HFFc6 (cell line): ENCODE measurements around the gene RCE1. TPM values are rescaled to one million over a fixed set of nuclear protein-coding genes. Genes with fewer than 3 reads are reported as not detected.

Source experiments
- DNase-seq: peaks from one replicate; pipeline ENCODE4 v3.0.0-alpha.2; 2018
- H3K27ac Mint-ChIP-seq: 2 replicates; pipeline ENCODE4 v1.8.0; 2020; ENCODE audit warnings: mild to moderate bottlenecking, mixed read lengths
- H3K27me3 Mint-ChIP-seq: 2 replicates; pipeline ENCODE4 v1.8.0; 2021; ENCODE audit warnings: mild to moderate bottlenecking, moderate library complexity, mixed read lengths; ENCODE audit not compliant: insufficient read depth
- H3K36me3 Mint-ChIP-seq: 2 replicates; pipeline ENCODE4 v1.8.0; 2021; ENCODE audit warnings: low read depth, mixed read lengths
- H3K4me1 Mint-ChIP-seq: 2 replicates; pipeline ENCODE4 v1.8.0; 2020; ENCODE audit warnings: low read depth, mixed read lengths
- H3K4me3 Mint-ChIP-seq: 2 replicates; pipeline ENCODE4 v1.8.0; 2020; ENCODE audit warnings: mild to moderate bottlenecking, moderate library complexity, mixed read lengths
- H3K9me3 Mint-ChIP-seq: 2 replicates; pipeline ENCODE4 v1.8.0; 2020; ENCODE audit warnings: mild to moderate bottlenecking, mixed read lengths
- total RNA-seq, 6 experiments: library from RNA; stranded (reverse); fragmentation: NEBNext Ultra II Directional; extraction: Animal tissue kit (Norgen Biotek cat#: 25700); gene quantifications; 2 replicates in 1 of 6; 3 replicates in 5 of 6; pipeline ENCODE4 v1.2.3, GENCODE V29; 2021
- TF ChIP-seq, protein P1 (sequence below): fragments of 200-600 bp; sonication (generic); IDR thresholded peaks from 2 replicates; pipeline ENCODE4 v1.5.0; 2021; ENCODE audit warnings: antibody characterized with exemption, mild to moderate bottlenecking

RCE1 gene
- total RNA-seq, 6 experiments from 2014 or later, result 13.7 to 18.5 (median 16.3) TPM

DNA sequence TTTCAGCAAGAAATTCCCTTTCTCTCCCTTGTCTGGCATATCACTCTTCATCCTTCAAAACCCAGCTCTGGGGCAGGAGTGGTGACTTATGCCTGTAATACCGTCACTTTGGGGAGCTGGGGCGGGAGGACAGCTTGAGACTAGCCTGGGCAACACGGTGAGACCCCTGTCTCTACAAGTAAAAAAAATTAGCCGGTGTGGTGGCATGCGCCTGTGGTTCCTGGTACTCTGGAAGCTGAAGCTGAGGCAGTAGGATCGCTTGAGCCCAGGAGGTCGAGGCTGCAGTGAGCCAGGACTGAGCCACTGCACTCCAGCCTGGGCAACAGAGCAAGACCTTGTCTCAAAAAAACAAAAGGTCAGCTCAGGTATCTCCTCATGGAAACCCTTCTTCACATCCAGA, 1.4 kb upstream of the RCE1 start:
- Mint-ChIP-seq H3K36me3 (peaks cover 24% of the 10 kb centered on the region), H3K27me3 (no peaks in the 10 kb centered on the region; the same call in none of the 2 replicates), H3K9me3 (no peaks in the 10 kb centered on the region), H3K4me1 (peaks cover 48% of the 10 kb centered on the region), H3K4me3 (peak overlapping the region; percentile 94), H3K27ac (peak overlapping the region; percentile 78)
- no peak for DNase-seq
- TF ChIP-seq, protein P1, sequence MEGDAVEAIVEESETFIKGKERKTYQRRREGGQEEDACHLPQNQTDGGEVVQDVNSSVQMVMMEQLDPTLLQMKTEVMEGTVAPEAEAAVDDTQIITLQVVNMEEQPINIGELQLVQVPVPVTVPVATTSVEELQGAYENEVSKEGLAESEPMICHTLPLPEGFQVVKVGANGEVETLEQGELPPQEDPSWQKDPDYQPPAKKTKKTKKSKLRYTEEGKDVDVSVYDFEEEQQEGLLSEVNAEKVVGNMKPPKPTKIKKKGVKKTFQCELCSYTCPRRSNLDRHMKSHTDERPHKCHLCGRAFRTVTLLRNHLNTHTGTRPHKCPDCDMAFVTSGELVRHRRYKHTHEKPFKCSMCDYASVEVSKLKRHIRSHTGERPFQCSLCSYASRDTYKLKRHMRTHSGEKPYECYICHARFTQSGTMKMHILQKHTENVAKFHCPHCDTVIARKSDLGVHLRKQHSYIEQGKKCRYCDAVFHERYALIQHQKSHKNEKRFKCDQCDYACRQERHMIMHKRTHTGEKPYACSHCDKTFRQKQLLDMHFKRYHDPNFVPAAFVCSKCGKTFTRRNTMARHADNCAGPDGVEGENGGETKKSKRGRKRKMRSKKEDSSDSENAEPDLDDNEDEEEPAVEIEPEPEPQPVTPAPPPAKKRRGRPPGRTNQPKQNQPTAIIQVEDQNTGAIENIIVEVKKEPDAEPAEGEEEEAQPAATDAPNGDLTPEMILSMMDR, result no peak

DNA sequence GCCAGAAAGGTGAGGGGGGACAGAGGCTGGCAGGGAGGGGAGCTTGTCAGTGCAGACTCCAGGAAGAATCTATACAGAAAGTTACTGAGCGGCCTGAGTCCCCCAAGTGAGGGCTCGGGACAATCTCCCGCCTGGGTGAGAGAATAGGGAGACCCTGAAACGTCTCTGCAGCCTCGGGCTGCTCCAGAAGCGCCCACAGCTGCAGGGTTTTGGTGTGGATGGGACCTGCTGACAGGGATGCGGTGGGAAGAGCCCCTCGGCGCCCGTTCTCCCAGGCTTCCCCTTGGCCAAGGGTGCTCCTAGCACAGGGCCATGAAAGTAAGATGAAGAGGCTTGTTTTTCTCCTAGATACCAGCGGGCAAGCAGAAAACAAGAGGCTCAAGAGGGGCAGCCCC, 743 bp upstream of the RCE1 start:
- H3K36me3 Mint-ChIP-seq, result peaks cover 24% of the 10 kb centered on the region
- peaks cover 49% of the 10 kb centered on the region for H3K4me1 Mint-ChIP-seq
- H3K27ac Mint-ChIP-seq, result peak overlapping the region; percentile 78
- no peak for DNase-seq
- H3K27me3 Mint-ChIP-seq, result no peaks in the 10 kb centered on the region; the same call in none of the 2 replicates
- TF ChIP-seq, protein P1, result no peak
- H3K9me3 Mint-ChIP-seq, result no peaks in the 10 kb centered on the region
- peak overlapping the region; percentile 94 for H3K4me3 Mint-ChIP-seq

DNA sequence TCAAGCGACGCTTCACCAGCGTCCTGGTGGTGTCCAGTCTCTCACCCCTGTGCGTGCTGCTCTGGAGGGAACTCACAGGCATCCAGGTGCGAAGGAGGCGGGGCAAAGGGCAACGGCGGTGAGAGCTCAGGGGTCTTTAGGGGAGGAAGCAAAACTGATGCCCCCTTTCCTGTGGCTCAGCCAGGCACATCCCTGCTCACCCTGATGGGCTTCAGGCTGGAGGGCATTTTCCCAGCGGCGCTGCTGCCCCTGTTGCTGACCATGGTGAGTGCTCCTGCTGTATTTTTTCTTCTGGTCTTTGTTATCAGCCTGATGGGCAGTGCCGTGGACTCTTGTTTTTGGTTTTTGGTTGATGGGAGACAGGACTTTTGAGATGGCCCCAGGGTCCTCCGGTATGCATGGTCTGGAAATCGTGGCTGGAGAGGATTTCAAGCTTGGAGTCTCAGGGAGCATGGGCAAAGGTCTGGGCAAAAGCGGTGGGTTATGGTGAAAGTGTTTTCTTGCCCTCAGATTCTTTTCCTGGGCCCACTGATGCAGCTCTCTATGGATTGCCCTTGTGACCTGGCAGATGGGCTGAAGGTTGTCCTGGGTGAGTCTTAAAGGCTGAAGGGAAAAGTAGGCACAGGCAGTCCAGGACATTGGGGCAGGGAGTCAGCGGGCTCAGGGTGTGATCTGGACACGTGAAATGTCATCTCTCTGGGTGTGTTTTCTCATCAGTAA, 695 bp downstream of the RCE1 start:
- H3K27me3 Mint-ChIP-seq, result no peaks in the 10 kb centered on the region; the same call in none of the 2 replicates
- TF ChIP-seq, protein P1, result no peak
- H3K4me1 Mint-ChIP-seq, result peaks cover 49% of the 10 kb centered on the region
- no peak for DNase-seq
- peak overlapping the region; percentile 94 for H3K4me3 Mint-ChIP-seq
- H3K27ac Mint-ChIP-seq, result peak overlapping the region; percentile 80
- H3K36me3 Mint-ChIP-seq, result peaks cover 24% of the 10 kb centered on the region
- H3K9me3 Mint-ChIP-seq, result no peaks in the 10 kb centered on the region

DNA sequence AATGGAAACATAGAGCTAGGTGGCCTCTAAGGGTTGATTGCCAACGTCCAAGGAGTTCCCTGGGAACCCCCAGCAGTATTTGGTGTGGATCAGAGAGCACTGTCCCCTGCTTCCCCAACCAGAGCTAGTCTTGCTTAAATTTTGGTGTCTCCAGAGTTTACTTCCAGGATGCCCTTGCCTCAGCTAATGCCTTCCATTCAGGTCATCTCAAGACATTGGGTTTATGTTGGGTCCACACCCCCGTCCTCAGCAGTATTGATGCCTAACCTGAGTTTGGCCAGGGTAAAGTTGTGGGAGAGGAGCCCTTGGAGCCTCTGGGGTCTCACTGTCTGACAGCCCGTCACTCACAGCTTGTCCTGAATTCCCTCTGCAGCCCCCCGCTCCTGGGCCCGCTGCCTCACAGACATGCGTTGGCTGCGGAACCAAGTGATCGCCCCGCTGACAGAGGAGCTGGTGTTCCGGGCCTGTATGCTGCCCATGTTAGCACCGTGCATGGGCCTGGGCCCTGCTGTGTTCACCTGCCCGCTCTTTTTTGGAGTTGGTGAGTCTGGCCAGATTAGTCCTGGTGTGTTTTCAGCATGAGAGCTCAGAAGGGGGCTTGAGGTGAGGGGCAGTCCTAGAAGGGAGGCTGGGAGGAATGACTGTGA, 1.4 kb downstream of the RCE1 start:
- DNase-seq, result no peak
- Mint-ChIP-seq H3K27ac (peak overlapping the region; percentile 80; the same call in 1 of the 2 replicates), H3K4me1 (peaks cover 49% of the 10 kb centered on the region), H3K27me3 (no peaks in the 10 kb centered on the region; the same call in none of the 2 replicates), H3K9me3 (no peaks in the 10 kb centered on the region), H3K4me3 (peak overlapping the region; percentile 94), H3K36me3 (peaks cover 24% of the 10 kb centered on the region)
- TF ChIP-seq, protein P1, result no peak

DNA sequence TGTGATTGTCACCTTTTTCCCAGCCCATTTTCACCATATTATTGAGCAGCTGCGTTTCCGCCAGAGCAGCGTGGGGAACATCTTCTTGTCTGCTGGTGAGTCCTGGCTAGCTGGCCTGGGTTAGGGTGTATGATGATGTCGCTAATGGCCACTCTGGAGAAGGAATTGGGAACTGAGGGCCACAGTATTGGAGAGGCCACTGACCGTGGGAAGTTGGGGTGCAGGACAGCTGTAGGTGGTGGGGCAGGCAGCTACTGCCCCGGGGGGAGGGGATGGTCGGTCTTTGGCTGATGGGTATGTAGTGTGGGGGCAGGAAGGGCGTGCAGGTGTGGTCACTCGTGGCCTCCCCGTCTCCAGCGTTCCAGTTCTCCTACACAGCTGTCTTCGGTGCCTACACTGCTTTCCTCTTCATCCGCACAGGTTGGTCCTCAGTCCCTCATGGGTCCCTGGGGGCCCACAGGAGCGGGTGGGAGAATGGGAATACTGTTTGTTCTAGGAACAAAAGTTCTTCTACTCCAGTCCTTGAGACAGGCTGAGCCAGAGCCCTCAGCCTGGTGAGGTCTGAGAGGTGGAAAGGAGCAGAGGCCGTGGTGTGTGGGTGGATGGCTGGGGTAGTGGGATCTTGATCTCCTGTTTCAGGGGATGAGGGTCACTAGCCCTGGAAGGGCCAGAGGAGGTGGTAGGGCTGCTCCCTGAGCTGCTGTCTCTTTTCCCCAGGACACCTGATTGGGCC, 2.1 kb downstream of the RCE1 start:
- H3K4me1 Mint-ChIP-seq, result peaks cover 45% of the 10 kb centered on the region
- H3K9me3 Mint-ChIP-seq, result no peaks in the 10 kb centered on the region
- H3K36me3 Mint-ChIP-seq, result peaks cover 22% of the 10 kb centered on the region
- TF ChIP-seq, protein P1, result no peak
- peak overlapping the region; percentile 5; the same call in 1 of the 2 replicates for H3K4me3 Mint-ChIP-seq
- H3K27ac Mint-ChIP-seq, result no peak overlapping the region
- peaks cover 5% of the 10 kb centered on the region for H3K27me3 Mint-ChIP-seq
- no peak for DNase-seq
